ENCODE measurements around the gene PRDM16. TPM values are rescaled to one million over a fixed set of nuclear protein-coding genes. Genes with fewer than 3 reads are reported as not detected.

The PRDM16 gene
- total and polyA plus RNA-seq, 2 of the 13 experiments (the other 11 are each of a cell fraction or from before 2014, with no cell fraction given): 0.15 to 0.81 TPM

DNA sequence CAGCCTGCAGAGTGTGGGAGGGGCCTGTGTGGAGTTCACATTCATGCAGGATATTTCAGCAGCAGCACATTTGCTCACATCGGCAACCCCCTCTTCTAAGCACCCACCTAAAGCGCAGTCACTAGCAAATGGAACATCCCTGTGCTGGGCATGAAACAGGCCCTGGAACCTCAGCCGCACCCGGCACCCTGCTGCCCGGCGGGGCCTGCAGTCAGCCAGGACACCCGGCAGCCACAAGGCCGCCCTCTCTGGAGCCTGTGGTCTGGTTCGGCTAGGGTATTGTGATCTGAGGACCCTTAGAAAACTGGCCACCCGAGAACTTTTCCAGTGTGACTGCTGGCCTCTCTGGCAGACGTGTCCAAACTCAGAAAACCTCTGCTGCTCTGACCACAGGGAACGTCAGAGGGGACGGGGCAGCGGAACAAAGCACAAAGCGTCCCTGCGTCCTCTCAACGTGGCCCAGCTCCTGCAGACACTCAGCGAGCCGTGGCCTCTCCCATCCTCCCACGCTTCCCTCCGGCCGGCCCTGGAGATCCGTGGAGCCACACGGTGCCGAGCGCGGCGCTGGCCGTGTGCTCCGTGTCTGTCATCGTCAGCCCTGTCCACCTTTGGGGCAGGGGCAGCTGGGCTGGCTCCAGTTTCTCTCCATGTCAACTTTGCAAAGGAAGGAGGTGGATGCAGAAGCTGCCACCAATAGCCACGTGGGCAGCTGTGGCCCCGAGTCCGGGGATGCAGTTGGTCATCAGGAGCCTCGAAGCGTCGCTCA lies 209.6 kb downstream of the PRDM16 start:
- no peaks in the 10 kb centered on the region for H3K9me3 ChIP-seq (ENCODE audit: low read length)
- BruUV-seq (replicated peaks): no TSS peak
- ATAC-seq (no peak), DNase-seq (ENCODE audit: low spot score) (no peak), FAIRE-seq (no peak)
- H3K36me3 ChIP-seq (replicated peaks in 1 of 2; ENCODE audit: control insufficient read depth in 1 of 2, insufficient read depth in 2 of 2, low read length in 2 of 2): no peaks in the 10 kb centered on the region
- H3K9ac ChIP-seq (ENCODE audit: insufficient read depth, low read depth, low read length): no peak overlapping the region
- no peak overlapping the region for H3K27ac ChIP-seq (ENCODE audit: extremely low read length, insufficient read depth, low read length)
- no peak overlapping the region for H3K4me3 ChIP-seq (replicated peaks in 1 of 3; ENCODE audit: insufficient read depth in 1 of 3, low read depth in 2 of 3, low read length in 3 of 3)
- in situ Hi-C loops (cut with HindIII; ENCODE audit: extremely low pct_ligation_motif_present, low pct_unique_long_range_greater_than_20kb): loop anchor here (25.0 kb wide), 1 partner anchor 216 kb away; the partner anchor contains the start of gene PRDM16
- H2AFZ ChIP-seq (ENCODE audit: low read length): no peak overlapping the region
- intact Hi-C loops (cut with micrococcal nuclease; ENCODE audit: unreplicated experiment): no loop called here
- CTCF ChIA-PET (ENCODE audit: low intra/inter-chr PET ratio, low total read pairs): no interaction called here
- H3K4me2 ChIP-seq (ENCODE audit: low read depth, low read length): no peak overlapping the region
- 76% methylated on average over 6 of the region's 37 CpGs for WGBS (ENCODE audit: low lambda C conversion rate)
- no peaks in the 10 kb centered on the region for H4K20me1 ChIP-seq (ENCODE audit: insufficient read depth, low read length)
- H3K4me1 ChIP-seq (ENCODE audit: insufficient read depth, low read length): peaks cover 19% of the 10 kb centered on the region
- peaks cover 4 to 16% of the 10 kb centered on the region in 2 experiments; a peak in 3 of 5 replicates for H3K27me3 ChIP-seq (ENCODE audit: control insufficient read depth in 1 of 2, insufficient read depth in 2 of 2, low read length in 2 of 2)
- POLR2A ChIA-PET: no interaction called here
- no peaks in the 10 kb centered on the region for H3K79me2 ChIP-seq (ENCODE audit: insufficient read depth, low read length)
- TF ChIP-seq RORA (CRISPR knock-in tag; IDR thresholded peaks at IDR 0.05) (no peak), RBM39 (IDR thresholded peaks at IDR 0.05; ENCODE audit: low read depth, low read length, poor library complexity, severe bottlenecking) (no peak), MNT (IDR thresholded peaks at IDR 0.05) (no peak), ZFP37 (CRISPR knock-in tag; IDR thresholded peaks at IDR 0.05; ENCODE audit: borderline replicate concordance) (no peak), FUBP1 (CRISPR knock-in tag; IDR thresholded peaks at IDR 0.05; ENCODE audit: borderline replicate concordance) (no peak), ZNF382 (CRISPR knock-in tag; IDR thresholded peaks at IDR 0.05; ENCODE audit: borderline replicate concordance) (no peak), TBX3 (IDR thresholded peaks at IDR 0.05; ENCODE audit: borderline replicate concordance) (no peak), ZBTB7B (CRISPR knock-in tag; IDR thresholded peaks at IDR 0.05) (no peak), DZIP1 (CRISPR knock-in tag; IDR thresholded peaks at IDR 0.05) (no peak), U2AF2 (IDR thresholded peaks at IDR 0.05; ENCODE audit: low read depth, low read length) (no peak), RAD21 (CRISPR knock-in tag; IDR thresholded peaks at IDR 0.05) (no peak)
- TF ChIP-seq, protein P1, sequence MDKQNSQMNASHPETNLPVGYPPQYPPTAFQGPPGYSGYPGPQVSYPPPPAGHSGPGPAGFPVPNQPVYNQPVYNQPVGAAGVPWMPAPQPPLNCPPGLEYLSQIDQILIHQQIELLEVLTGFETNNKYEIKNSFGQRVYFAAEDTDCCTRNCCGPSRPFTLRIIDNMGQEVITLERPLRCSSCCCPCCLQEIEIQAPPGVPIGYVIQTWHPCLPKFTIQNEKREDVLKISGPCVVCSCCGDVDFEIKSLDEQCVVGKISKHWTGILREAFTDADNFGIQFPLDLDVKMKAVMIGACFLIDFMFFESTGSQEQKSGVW (CRISPR knock-in tag; IDR thresholded peaks at IDR 0.05; ENCODE audit: borderline replicate concordance): no peak
